Breast epithelium (tissue), 3 donors: Measurements from ENCODE around the gene SWAP70.

Experiments
- POLR2A ChIP-seq: fragments of 450-650 bp; IDR thresholded peaks from one replicate; pipeline ENCODE4 v1.6.1; 2016; ENCODE audit warnings: antibody characterized with exemption, mild to moderate bottlenecking, moderate library complexity
- POLR2AphosphoS5 ChIP-seq, 3 donors: sonication (generic); formaldehyde crosslinking; IDR thresholded peaks; one replicate each; pipeline ENCODE4 v1.6.1; 2017; ENCODE audit warnings: antibody characterized with exemption in 3 of 3
- TF ChIP-seq, protein P1 (sequence below), 3 donors: fragments of 450-650 bp; IDR thresholded peaks; one replicate each; pipeline ENCODE4 v1.5.1; 2016 to 2017; ENCODE audit warnings: antibody characterized with exemption in 3 of 3, mild to moderate bottlenecking in 3 of 3, moderate library complexity in 3 of 3

GRCh38 chr11:9616042-9616675, 47.7 kb upstream of the SWAP70 start:
- TF ChIP-seq, protein P1, sequence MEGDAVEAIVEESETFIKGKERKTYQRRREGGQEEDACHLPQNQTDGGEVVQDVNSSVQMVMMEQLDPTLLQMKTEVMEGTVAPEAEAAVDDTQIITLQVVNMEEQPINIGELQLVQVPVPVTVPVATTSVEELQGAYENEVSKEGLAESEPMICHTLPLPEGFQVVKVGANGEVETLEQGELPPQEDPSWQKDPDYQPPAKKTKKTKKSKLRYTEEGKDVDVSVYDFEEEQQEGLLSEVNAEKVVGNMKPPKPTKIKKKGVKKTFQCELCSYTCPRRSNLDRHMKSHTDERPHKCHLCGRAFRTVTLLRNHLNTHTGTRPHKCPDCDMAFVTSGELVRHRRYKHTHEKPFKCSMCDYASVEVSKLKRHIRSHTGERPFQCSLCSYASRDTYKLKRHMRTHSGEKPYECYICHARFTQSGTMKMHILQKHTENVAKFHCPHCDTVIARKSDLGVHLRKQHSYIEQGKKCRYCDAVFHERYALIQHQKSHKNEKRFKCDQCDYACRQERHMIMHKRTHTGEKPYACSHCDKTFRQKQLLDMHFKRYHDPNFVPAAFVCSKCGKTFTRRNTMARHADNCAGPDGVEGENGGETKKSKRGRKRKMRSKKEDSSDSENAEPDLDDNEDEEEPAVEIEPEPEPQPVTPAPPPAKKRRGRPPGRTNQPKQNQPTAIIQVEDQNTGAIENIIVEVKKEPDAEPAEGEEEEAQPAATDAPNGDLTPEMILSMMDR (IDR thresholded peaks at IDR 0.05), result no peak
- no peak for TF ChIP-seq POLR2A
- TF ChIP-seq POLR2AphosphoS5 (IDR thresholded peaks at IDR 0.05), result no peak
